Uterus (tissue), 2 donors: Measurements from ENCODE around the gene DLK1.

Source experiments
- POLR2A ChIP-seq, 2 donors: fragments of 450-650 bp; IDR thresholded peaks; one replicate each; pipeline ENCODE4 v1.6.1; 2016; ENCODE audit warnings: antibody characterized with exemption in 2 of 2, mild to moderate bottlenecking in 1 of 2, moderate library complexity in 1 of 2
- TF ChIP-seq, protein P1 (sequence below), 4 experiments: fragments of 200-600 bp in 2 of 4; fragments of 450-650 bp in 2 of 4; sonication (generic) in 2 of 4; IDR thresholded peaks; one replicate each; pipeline ENCODE4 v1.5.1; 2016 to 2019; ENCODE audit warnings: antibody characterized with exemption in 4 of 4, mild to moderate bottlenecking in 2 of 4, moderate library complexity in 1 of 4

- TF ChIP-seq, protein P1, sequence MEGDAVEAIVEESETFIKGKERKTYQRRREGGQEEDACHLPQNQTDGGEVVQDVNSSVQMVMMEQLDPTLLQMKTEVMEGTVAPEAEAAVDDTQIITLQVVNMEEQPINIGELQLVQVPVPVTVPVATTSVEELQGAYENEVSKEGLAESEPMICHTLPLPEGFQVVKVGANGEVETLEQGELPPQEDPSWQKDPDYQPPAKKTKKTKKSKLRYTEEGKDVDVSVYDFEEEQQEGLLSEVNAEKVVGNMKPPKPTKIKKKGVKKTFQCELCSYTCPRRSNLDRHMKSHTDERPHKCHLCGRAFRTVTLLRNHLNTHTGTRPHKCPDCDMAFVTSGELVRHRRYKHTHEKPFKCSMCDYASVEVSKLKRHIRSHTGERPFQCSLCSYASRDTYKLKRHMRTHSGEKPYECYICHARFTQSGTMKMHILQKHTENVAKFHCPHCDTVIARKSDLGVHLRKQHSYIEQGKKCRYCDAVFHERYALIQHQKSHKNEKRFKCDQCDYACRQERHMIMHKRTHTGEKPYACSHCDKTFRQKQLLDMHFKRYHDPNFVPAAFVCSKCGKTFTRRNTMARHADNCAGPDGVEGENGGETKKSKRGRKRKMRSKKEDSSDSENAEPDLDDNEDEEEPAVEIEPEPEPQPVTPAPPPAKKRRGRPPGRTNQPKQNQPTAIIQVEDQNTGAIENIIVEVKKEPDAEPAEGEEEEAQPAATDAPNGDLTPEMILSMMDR (IDR thresholded peaks at IDR 0.05), result no peak
- TF ChIP-seq POLR2A (IDR thresholded peaks at IDR 0.05), result no peak
Observed at GRCh38 chr14:100730581-100730980, 3.9 kb downstream of the DLK1 start.
